Measurements from ENCODE around the gene DOCK4.
A peak's percentile ranks its signal among the peaks of the same experiment; 100 is the strongest.

The DOCK4 gene

GRCh38 chr7:111958896-111959295 lies 247.3 kb downstream of the DOCK4 start:
- H3K36me3 Mint-ChIP-seq (ENCODE audit: low read depth), result peaks cover 23% of the 10 kb centered on the region
- no peak overlapping the region for H3K27ac Mint-ChIP-seq
- DNase-seq, result peak; percentile 34
- H3K4me1 Mint-ChIP-seq, result peaks cover 55% of the 10 kb centered on the region
- H3K27me3 Mint-ChIP-seq (ENCODE audit: low read depth, poor library complexity), result peaks cover 6% of the 10 kb centered on the region
- no peak overlapping the region for H3K4me3 Mint-ChIP-seq
- TF ChIP-seq CTCF (IDR thresholded peaks at IDR 0.05), result no peak
- H3K9me3 Mint-ChIP-seq, result peaks cover 19% of the 10 kb centered on the region

GRCh38 chr7:111958431-111958830 lies 247.8 kb downstream of the DOCK4 start:
- Mint-ChIP-seq H3K4me3 (no peak overlapping the region), H3K27ac (no peak overlapping the region), H3K36me3 (ENCODE audit: low read depth) (peaks cover 23% of the 10 kb centered on the region), H3K4me1 (peaks cover 60% of the 10 kb centered on the region), H3K27me3 (ENCODE audit: low read depth, poor library complexity) (peaks cover 6% of the 10 kb centered on the region), H3K9me3 (peaks cover 19% of the 10 kb centered on the region)
- no peak for TF ChIP-seq CTCF (IDR thresholded peaks at IDR 0.05)
- DNase-seq, result no peak

- Mint-ChIP-seq H3K4me3 (no peak overlapping the region), H3K4me1 (peaks cover 65% of the 10 kb centered on the region), H3K9me3 (peaks cover 2% of the 10 kb centered on the region), H3K36me3 (ENCODE audit: low read depth) (peaks cover 13% of the 10 kb centered on the region), H3K27me3 (ENCODE audit: low read depth, poor library complexity) (peaks cover 6% of the 10 kb centered on the region), H3K27ac (no peak overlapping the region)
- DNase-seq, result no peak
- TF ChIP-seq CTCF (IDR thresholded peaks at IDR 0.05), result no peak
Observed at GRCh38 chr7:111955616-111956015, 250.6 kb downstream of the DOCK4 start.

GRCh38 chr7:111954474-111955381 lies 251.5 kb downstream of the DOCK4 start:
- Mint-ChIP-seq H3K27ac (peak overlapping the region; percentile 75), H3K27me3 (ENCODE audit: low read depth, poor library complexity) (peaks cover 5% of the 10 kb centered on the region), H3K36me3 (ENCODE audit: low read depth) (peaks cover 10% of the 10 kb centered on the region), H3K4me1 (peaks cover 65% of the 10 kb centered on the region), H3K9me3 (no peaks in the 10 kb centered on the region), H3K4me3 (no peak overlapping the region)
- TF ChIP-seq CTCF (IDR thresholded peaks at IDR 0.05), result no peak
- no peak for DNase-seq

GRCh38 chr7:111954056-111954455 lies 252.1 kb downstream of the DOCK4 start:
- Mint-ChIP-seq H3K27me3 (ENCODE audit: low read depth, poor library complexity) (peaks cover 3% of the 10 kb centered on the region), H3K9me3 (no peaks in the 10 kb centered on the region), H3K4me1 (peaks cover 59% of the 10 kb centered on the region), H3K36me3 (ENCODE audit: low read depth) (peaks cover 10% of the 10 kb centered on the region), H3K4me3 (no peak overlapping the region), H3K27ac (peak overlapping the region; percentile 75)
- no peak for TF ChIP-seq CTCF (IDR thresholded peaks at IDR 0.05)
- no peak for DNase-seq

- DNase-seq, result no peak
- Mint-ChIP-seq H3K4me1 (peaks cover 54% of the 10 kb centered on the region), H3K9me3 (no peaks in the 10 kb centered on the region), H3K36me3 (ENCODE audit: low read depth) (peaks cover 10% of the 10 kb centered on the region), H3K4me3 (no peak overlapping the region), H3K27ac (peak overlapping the region; percentile 70), H3K27me3 (ENCODE audit: low read depth, poor library complexity) (peaks cover 3% of the 10 kb centered on the region)
- TF ChIP-seq CTCF (IDR thresholded peaks at IDR 0.05), result no peak
Observed at GRCh38 chr7:111953611-111954010, 252.6 kb downstream of the DOCK4 start.
